ENCODE data around the gene SH3RF3.

DNA sequence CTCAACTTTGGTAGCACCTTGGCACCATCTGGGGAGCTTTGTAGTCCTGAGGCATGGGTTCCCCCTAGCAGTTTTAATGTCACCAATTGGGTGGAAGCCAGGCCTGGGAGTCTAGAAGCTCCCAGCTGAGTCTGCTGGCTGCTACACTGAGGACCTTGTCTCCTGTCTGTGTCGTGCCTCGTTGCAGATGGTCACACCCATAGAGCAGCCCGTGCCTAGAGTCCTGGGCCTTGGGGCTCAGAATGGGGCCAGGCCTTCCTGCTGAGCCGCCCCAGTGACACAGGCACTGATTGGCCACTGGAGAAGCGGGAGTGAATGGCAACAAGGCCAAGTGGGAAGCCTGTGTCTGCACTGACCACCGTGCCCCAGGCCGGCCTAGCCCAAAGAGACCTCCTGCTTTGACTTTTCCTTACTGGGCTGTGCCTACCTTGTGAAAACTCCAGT, 113.2 kb downstream of the SH3RF3 start:
- TF ChIP-seq, protein P1, sequence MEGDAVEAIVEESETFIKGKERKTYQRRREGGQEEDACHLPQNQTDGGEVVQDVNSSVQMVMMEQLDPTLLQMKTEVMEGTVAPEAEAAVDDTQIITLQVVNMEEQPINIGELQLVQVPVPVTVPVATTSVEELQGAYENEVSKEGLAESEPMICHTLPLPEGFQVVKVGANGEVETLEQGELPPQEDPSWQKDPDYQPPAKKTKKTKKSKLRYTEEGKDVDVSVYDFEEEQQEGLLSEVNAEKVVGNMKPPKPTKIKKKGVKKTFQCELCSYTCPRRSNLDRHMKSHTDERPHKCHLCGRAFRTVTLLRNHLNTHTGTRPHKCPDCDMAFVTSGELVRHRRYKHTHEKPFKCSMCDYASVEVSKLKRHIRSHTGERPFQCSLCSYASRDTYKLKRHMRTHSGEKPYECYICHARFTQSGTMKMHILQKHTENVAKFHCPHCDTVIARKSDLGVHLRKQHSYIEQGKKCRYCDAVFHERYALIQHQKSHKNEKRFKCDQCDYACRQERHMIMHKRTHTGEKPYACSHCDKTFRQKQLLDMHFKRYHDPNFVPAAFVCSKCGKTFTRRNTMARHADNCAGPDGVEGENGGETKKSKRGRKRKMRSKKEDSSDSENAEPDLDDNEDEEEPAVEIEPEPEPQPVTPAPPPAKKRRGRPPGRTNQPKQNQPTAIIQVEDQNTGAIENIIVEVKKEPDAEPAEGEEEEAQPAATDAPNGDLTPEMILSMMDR (IDR thresholded peaks at IDR 0.05) = no peak
- TF ChIP-seq EZH2phosphoT487 (IDR thresholded peaks at IDR 0.05) = no peak
